PC-9 (cell line): ENCODE results near the gene RLN1. TPM values are rescaled to one million over a fixed set of nuclear protein-coding genes. Genes with fewer than 3 reads are reported as not detected.
"Not testable (repeated sequence)": the region's sequence is repeated elsewhere in the genome, so short reads cannot be mapped to it uniquely, and the experiment has no call there.

Experiments used
- Bru-seq: library from RNA; stranded (reverse); fragments of 400-500 nt; gene quantifications from one replicate; lab custom pipeline; 2021; lab: Mats Ljungman, UMichigan
- BruChase-seq, 2 experiments: library from RNA; stranded (reverse); fragments of 400-500 nt; gene quantifications; one replicate each; lab custom pipeline; 2021; lab: Mats Ljungman, UMichigan
- BruUV-seq: library from RNA; stranded (reverse); fragments of 400-500 nt; replicated peaks from 2 replicates; lab custom pipeline; 2021; lab: Mats Ljungman, UMichigan
- CTCF ChIA-PET: fragments of 300-600 bp; sonication (Branson Sonifier 250); formaldehyde crosslinking; loops from one replicate; lab custom pipeline; 2022; ENCODE audit warnings: antibody characterized with exemption; lab: Charles Lee
- POLR2A ChIA-PET: fragments of 300-600 bp; sonication (Branson Sonifier 250); formaldehyde crosslinking; loops from one replicate; lab custom pipeline; 2022; ENCODE audit warnings: antibody characterized with exemption; ENCODE audit not compliant: unreplicated experiment; lab: Charles Lee
- DNase-seq, 2 experiments: peaks; one replicate each; pipeline versions ENCODE4 v3.0.0 to v3.0.0-alpha.2; 2015 to 2022; ENCODE audit warnings: mixed read lengths in 1 of 2
- H2AFZ ChIP-seq: fragments of 200-600 bp; sonication (generic); 2 replicates; pipeline ENCODE4 v1.8.1; 2017; ENCODE audit warnings: antibody characterized with exemption
- H3F3A ChIP-seq: fragments of 200-600 bp; sonication (generic); 2 replicates; pipeline ENCODE4 v1.8.1; 2017; ENCODE audit warnings: antibody characterized with exemption, mild to moderate bottlenecking, low read depth; ENCODE audit not compliant: insufficient read depth
- H3K27ac ChIP-seq: fragments of 200-600 bp; sonication (generic); 2 replicates; pipeline ENCODE4 v1.6.1; 2016; ENCODE audit warnings: mixed run types
- H3K27me3 ChIP-seq: fragments of 200-600 bp; sonication (generic); 2 replicates; pipeline ENCODE4 v1.6.1; 2016; ENCODE audit warnings: low read depth, mixed run types; ENCODE audit not compliant: insufficient read depth
- H3K36me3 ChIP-seq: fragments of 200-600 bp; sonication (generic); 2 replicates; pipeline ENCODE4 v1.6.1; 2016; ENCODE audit warnings: low read depth, mixed run types
- H3K4me1 ChIP-seq: fragments of 200-600 bp; sonication (generic); replicated peaks from 2 replicates; pipeline ENCODE4 v1.6.1; 2016; ENCODE audit warnings: mixed run types; ENCODE audit not compliant: insufficient read depth
- H3K4me2 ChIP-seq: fragments of 200-600 bp; sonication (generic); 2 replicates; pipeline ENCODE4 v1.6.1; 2017; ENCODE audit warnings: mixed run types
- H3K4me3 ChIP-seq: fragments of 200-600 bp; sonication (generic); 2 replicates; pipeline ENCODE4 v1.6.1; 2016; ENCODE audit warnings: mixed run types
- H3K79me2 ChIP-seq: fragments of 200-600 bp; sonication (generic); 2 replicates; pipeline ENCODE4 v1.6.1; 2017; ENCODE audit warnings: low read depth, mixed run types
- H3K9me2 ChIP-seq: fragments of 200-600 bp; sonication (generic); 2 replicates; pipeline ENCODE4 v1.8.1; 2017; ENCODE audit warnings: mild to moderate bottlenecking; ENCODE audit not compliant: insufficient read depth
- H3K9me3 ChIP-seq: fragments of 200-600 bp; sonication (generic); 2 replicates; pipeline ENCODE4 v1.8.1; 2016; ENCODE audit warnings: low read depth; ENCODE audit not compliant: insufficient read depth
- H4K20me1 ChIP-seq: fragments of 200-600 bp; sonication (generic); 2 replicates; pipeline ENCODE4 v1.8.1; 2017; ENCODE audit not compliant: insufficient read depth
- CTCF ChIP-seq: fragments of 200-600 bp; sonication (generic); conservative IDR thresholded peaks from 2 replicates; pipeline ENCODE4 v1.6.1; 2017; ENCODE audit warnings: mixed run types, antibody characterized with exemption, mild to moderate bottlenecking, moderate library complexity
- EZH2 ChIP-seq: fragments of 200-600 bp; sonication (generic); IDR thresholded peaks from 2 replicates; pipeline ENCODE4 v1.8.0; 2017; ENCODE audit warnings: antibody characterized with exemption, low read depth
- intact Hi-C: fragments of 100-400 bp; cut with micrococcal nuclease; formaldehyde crosslinking; loops from one replicate; pipeline ENCODE4 v1.10.0; 2022; ENCODE audit not compliant: unreplicated experiment
- long read RNA-seq: library from polyadenylated mRNA; stranded (forward); transcript quantifications from one replicate; pipeline ENCODE4 v2.0.0, GENCODE V29; 2022
- total RNA-seq: library from RNA; stranded (reverse); gene quantifications from 2 replicates; pipeline ENCODE4 v1.2.3, GENCODE V29; 2021

The RLN1 gene
- 0.83 TPM in 1 of 2 replicates, not detected in the other for total RNA-seq
- Bru-seq, nascent RNA, result percentile 33 among the genes with signal in this experiment
- BruChase-seq, experiment 1, labeled RNA remaining after a 2-hour chase, result percentile 24 among the genes with signal in this experiment
- BruChase-seq, experiment 2, labeled RNA remaining after a 6-hour chase, result percentile 27 among the genes with signal in this experiment
- long read RNA-seq, partial matches to known transcripts, result 0 of 1 reads
- long read RNA-seq, other reads (novel, unspliced or antisense), result 0 of 1 reads

- Histone ChIP-seq H2AFZ (peak within 1 kb of the TSS; percentile 76; the same call in 1 of the 2 replicates), H3K4me2 (peak within 1 kb of the TSS; percentile 62)
- H3K9me3 ChIP-seq, H4K20me1 ChIP-seq, H3K4me3 ChIP-seq, H3K9me2 ChIP-seq, CTCF ChIA-PET, H3K27ac ChIP-seq, H3K36me3 ChIP-seq, intact Hi-C loops, H3F3A ChIP-seq, H3K27me3 ChIP-seq, H3K4me1 ChIP-seq, H3K79me2 ChIP-seq, POLR2A ChIA-PET: not testable (repeated sequence)
- BruUV-seq, result TSS peak; percentile 92
- DNase-seq, result peak in 1 of 2 experiments; percentile 8
Measured at GRCh38 chr9:5338992-5339981, at the start of gene RLN1. Gene RLN1, minus strand, starts transcription at chr9:5339876. Its CDS starts 130 bp downstream, at chr9:5339746.

- no peak overlapping the region for H2AFZ ChIP-seq
- H4K20me1 ChIP-seq, result no peaks in the 10 kb centered on the region
- no TSS peak for BruUV-seq
- H3K9me3 ChIP-seq, result no peaks in the 10 kb centered on the region
- no peaks in the 10 kb centered on the region for H3F3A ChIP-seq
- H3K4me1 ChIP-seq, result no peaks in the 10 kb centered on the region
- no peak for DNase-seq
- no peak overlapping the region for H3K4me3 ChIP-seq
- H3K36me3 ChIP-seq, result no peaks in the 10 kb centered on the region
- no peaks in the 10 kb centered on the region for H3K9me2 ChIP-seq
- intact Hi-C loops, result no loop called here
- ChIA-PET CTCF (no interaction called here), POLR2A (no interaction called here)
- H3K79me2 ChIP-seq, result no peaks in the 10 kb centered on the region
- H3K27ac ChIP-seq, result no peak overlapping the region
- TF ChIP-seq CTCF, result no peak
- no peak for TF ChIP-seq EZH2
- H3K27me3 ChIP-seq, result no peaks in the 10 kb centered on the region
- H3K4me2 ChIP-seq, result no peak overlapping the region
Measured at GRCh38 chr9:5389109-5389732, 49.5 kb upstream of the RLN1 start.

GRCh38 chr9:5388026-5388819 is 48.5 kb upstream of the RLN1 start:
- CTCF ChIA-PET, result no interaction called here
- BruUV-seq, result no TSS peak
- Histone ChIP-seq H3K27me3 (no peaks in the 10 kb centered on the region), H3K4me1 (no peaks in the 10 kb centered on the region), H3K4me3 (no peak overlapping the region), H2AFZ (no peak overlapping the region), H3K27ac (no peak overlapping the region), H3K9me2 (no peaks in the 10 kb centered on the region), H3K9me3 (no peaks in the 10 kb centered on the region), H3K36me3 (no peaks in the 10 kb centered on the region), H3K79me2 (no peaks in the 10 kb centered on the region), H3K4me2 (no peak overlapping the region), H4K20me1 (no peaks in the 10 kb centered on the region), H3F3A (no peaks in the 10 kb centered on the region)
- TF ChIP-seq EZH2 (no peak), CTCF (no peak)
- POLR2A ChIA-PET, result no interaction called here
- no peak for DNase-seq
- intact Hi-C loops, result no loop called here
